ENCODE data around the gene REX1BD.

- no peak for TF ChIP-seq CTCF (IDR thresholded peaks at IDR 0.05)
- TF ChIP-seq POLR2A (IDR thresholded peaks at IDR 0.05): no peak
Observed at GRCh38 chr19:18608805-18609716, 20.5 kb downstream of the REX1BD start.
